A673 (cell line): ENCODE data around the gene ESPL1. TPM values are rescaled to one million over a fixed set of nuclear protein-coding genes. Genes with fewer than 3 reads are reported as not detected.
"Not testable (repeated sequence)": the region's sequence is repeated elsewhere in the genome, so short reads cannot be mapped to it uniquely, and the experiment has no call there.

Experiments
- BruUV-seq: library from RNA; stranded (reverse); fragments of 400-500 nt; replicated peaks from 2 replicates; lab custom pipeline; 2021; lab: Mats Ljungman, UMichigan
- CTCF ChIA-PET: fragments of 300-600 bp; sonication (Branson Sonifier 250); formaldehyde crosslinking; loops from one replicate; lab custom pipeline; 2022; ENCODE audit warnings: antibody characterized with exemption; lab: Charles Lee
- POLR2A ChIA-PET: fragments of 300-600 bp; sonication (Branson Sonifier 250); formaldehyde crosslinking; loops from one replicate; lab custom pipeline; 2022; ENCODE audit warnings: antibody characterized with exemption; ENCODE audit not compliant: low non-redundant PET; lab: Charles Lee
- DNase-seq: peaks from one replicate; pipeline ENCODE4 v3.0.0-alpha.2; 2015; ENCODE audit warnings: low spot score
- H3K27ac ChIP-seq: fragments of 200-600 bp; sonication (generic); 2 replicates; pipeline ENCODE4 v1.5.1; 2016; ENCODE audit warnings: mixed run types, low read depth, mild to moderate bottlenecking, mixed read lengths, antibody characterized with exemption, low read length; ENCODE audit not compliant: poor library complexity, severe bottlenecking
- H3K27me3 ChIP-seq: fragments of 200-600 bp; sonication (generic); replicated peaks from 2 replicates; pipeline ENCODE4 v1.6.1; 2017; ENCODE audit warnings: mixed run types, low read depth, mild to moderate bottlenecking, mixed read lengths, antibody characterized with exemption, low read length; ENCODE audit not compliant: insufficient read depth, poor library complexity
- H3K36me3 ChIP-seq: fragments of 200-600 bp; sonication (generic); 2 replicates; pipeline ENCODE4 v1.6.1; 2016; ENCODE audit warnings: mixed run types, mild to moderate bottlenecking, mixed read lengths, antibody characterized with exemption, low read length; ENCODE audit not compliant: insufficient read depth, poor library complexity, severe bottlenecking
- H3K4me1 ChIP-seq: fragments of 200-600 bp; sonication (generic); 2 replicates; pipeline ENCODE4 v1.6.1; 2017; ENCODE audit warnings: mixed run types, mild to moderate bottlenecking, mixed read lengths, antibody characterized with exemption, low read length; ENCODE audit not compliant: insufficient read depth, poor library complexity, severe bottlenecking
- H3K4me3 ChIP-seq: fragments of 200-600 bp; sonication (generic); 2 replicates; pipeline ENCODE4 v1.5.1; 2016; ENCODE audit warnings: low read depth, mixed run types, mild to moderate bottlenecking, mixed read lengths, low read length; ENCODE audit not compliant: poor library complexity, severe bottlenecking
- H3K9me3 ChIP-seq: fragments of 200-600 bp; sonication (generic); 2 replicates; pipeline ENCODE4 v1.6.1; 2016; ENCODE audit warnings: mixed run types, low read depth, mild to moderate bottlenecking, mixed read lengths, antibody characterized with exemption, low read length; ENCODE audit not compliant: poor library complexity, severe bottlenecking
- EZH2 ChIP-seq: fragments of 200-600 bp; sonication (generic); IDR thresholded peaks from 2 replicates; pipeline ENCODE4 v1.6.1; 2017; ENCODE audit warnings: borderline replicate concordance, low read depth, mild to moderate bottlenecking, mixed read lengths, antibody characterized with exemption, low read length; ENCODE audit not compliant: poor library complexity, severe bottlenecking
- intact Hi-C: fragments of 100-400 bp; cut with micrococcal nuclease; formaldehyde crosslinking; loops from one replicate; pipeline ENCODE4 v1.10.0; 2022; ENCODE audit not compliant: unreplicated experiment
- total RNA-seq: library from RNA; stranded (reverse); gene quantifications from 2 replicates; pipeline ENCODE4 v1.2.3, GENCODE V29; 2021
- TF ChIP-seq, protein P1 (sequence below): fragments of 300-800, 200-600 bp; sonication (generic); conservative IDR thresholded peaks from 2 replicates; pipeline ENCODE4 v1.5.1; 2017; ENCODE audit warnings: low read depth, mild to moderate bottlenecking, antibody characterized with exemption, low read length, moderate library complexity, mixed read lengths

ESPL1 gene
- total RNA-seq, 1 experiment from 2014 or later = 99.1 TPM

DNA sequence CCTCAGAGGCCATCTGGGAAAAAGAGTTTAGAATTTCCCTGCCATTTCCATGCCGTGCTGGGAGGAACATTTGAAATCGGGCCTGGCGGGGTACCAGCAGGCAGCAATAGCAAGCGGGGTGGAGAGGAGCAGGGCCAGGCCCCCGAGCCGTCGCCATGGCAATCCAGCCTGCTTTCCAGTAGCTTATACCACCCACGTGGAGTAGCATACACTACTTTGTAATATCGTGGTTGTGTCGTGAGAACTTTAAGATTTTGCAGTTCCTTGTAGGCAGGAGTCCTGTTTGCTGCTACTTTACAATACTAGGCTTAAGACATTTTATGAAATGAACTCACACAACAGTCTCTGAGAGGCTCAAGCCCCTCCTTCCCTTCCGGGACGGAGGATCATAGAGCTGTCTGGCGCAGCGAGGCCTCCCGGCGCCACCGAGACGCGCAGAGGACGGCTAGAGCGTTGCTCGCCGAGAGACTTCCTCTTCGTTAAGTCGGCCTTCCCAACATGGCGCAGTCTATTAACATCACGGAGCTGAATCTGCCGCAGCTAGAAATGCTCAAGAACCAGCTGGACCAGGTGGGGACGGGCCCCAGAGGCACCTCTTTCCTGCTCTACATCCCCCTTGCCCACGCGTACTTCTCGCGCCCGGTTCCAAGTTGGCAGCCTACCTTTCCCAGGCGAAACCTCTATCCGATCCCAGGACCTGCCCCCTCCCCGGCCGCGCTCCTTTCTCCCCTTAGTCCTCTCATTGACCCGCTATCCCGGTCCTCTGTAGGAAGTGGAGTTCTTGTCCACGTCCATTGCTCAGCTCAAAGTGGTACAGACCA is 27.2 kb downstream of the ESPL1 start, which contains the start of gene PFDN5:
Gene PFDN5, plus strand, starts transcription at position 473 of the 821 bp plus-strand sequence. Its CDS starts 26 bp downstream, at position 499.
- H3K36me3 ChIP-seq = peaks cover 54% of the 10 kb centered on the region
- CTCF ChIA-PET = interaction anchor here (0.6 to 1.2 kb wide), 3 partner anchors 26 to 216 kb away, joined by 6 to 9 read pairs (median 8); partner anchors contain the start of genes AAAS and SPRYD3
- H3K4me3 ChIP-seq = peak within 1 kb of the TSS; percentile 57
- POLR2A ChIA-PET = interaction anchor here (0.6 kb wide), 1 partner anchor 16 kb away, joined by 4 read pairs; no protein-coding TSS in a partner anchor
- no TSS peak for BruUV-seq
- H3K27me3 ChIP-seq = no peaks in the 10 kb centered on the region
- intact Hi-C loops = no loop called here
- H3K4me1 ChIP-seq = peaks cover 13% of the 10 kb centered on the region
- no peak for TF ChIP-seq EZH2
- TF ChIP-seq, protein P1, sequence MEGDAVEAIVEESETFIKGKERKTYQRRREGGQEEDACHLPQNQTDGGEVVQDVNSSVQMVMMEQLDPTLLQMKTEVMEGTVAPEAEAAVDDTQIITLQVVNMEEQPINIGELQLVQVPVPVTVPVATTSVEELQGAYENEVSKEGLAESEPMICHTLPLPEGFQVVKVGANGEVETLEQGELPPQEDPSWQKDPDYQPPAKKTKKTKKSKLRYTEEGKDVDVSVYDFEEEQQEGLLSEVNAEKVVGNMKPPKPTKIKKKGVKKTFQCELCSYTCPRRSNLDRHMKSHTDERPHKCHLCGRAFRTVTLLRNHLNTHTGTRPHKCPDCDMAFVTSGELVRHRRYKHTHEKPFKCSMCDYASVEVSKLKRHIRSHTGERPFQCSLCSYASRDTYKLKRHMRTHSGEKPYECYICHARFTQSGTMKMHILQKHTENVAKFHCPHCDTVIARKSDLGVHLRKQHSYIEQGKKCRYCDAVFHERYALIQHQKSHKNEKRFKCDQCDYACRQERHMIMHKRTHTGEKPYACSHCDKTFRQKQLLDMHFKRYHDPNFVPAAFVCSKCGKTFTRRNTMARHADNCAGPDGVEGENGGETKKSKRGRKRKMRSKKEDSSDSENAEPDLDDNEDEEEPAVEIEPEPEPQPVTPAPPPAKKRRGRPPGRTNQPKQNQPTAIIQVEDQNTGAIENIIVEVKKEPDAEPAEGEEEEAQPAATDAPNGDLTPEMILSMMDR = no peak
- peak within 1 kb of the TSS; percentile 50 for H3K27ac ChIP-seq
- no peaks in the 10 kb centered on the region for H3K9me3 ChIP-seq
- DNase-seq = peak; percentile 93

DNA sequence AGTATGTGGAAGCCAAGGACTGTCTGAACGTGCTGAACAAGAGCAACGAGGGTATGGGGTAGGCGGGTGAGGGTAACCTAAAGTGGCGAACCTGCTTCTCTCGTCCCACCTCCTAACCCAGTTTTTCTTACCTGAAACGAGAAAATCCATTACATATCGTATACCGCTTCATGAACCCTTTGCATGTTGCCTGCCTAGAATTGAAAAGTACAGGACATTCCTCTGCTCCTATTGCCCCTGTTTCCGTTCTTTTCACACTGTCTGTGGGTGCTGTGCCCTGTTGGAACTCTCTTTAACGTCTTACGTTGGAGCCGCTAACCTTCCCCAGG is 27.8 kb downstream of the ESPL1 start:
- peaks cover 48% of the 10 kb centered on the region for H3K36me3 ChIP-seq
- intact Hi-C loops = no loop called here
- peak overlapping the region; percentile 50 for H3K27ac ChIP-seq
- H3K9me3 ChIP-seq = no peaks in the 10 kb centered on the region
- TSS peak; percentile 49 for BruUV-seq
- DNase-seq = no peak
- no peak for TF ChIP-seq EZH2
- TF ChIP-seq, protein P1 = no peak
- POLR2A ChIA-PET = no interaction called here
- H3K27me3 ChIP-seq = no peaks in the 10 kb centered on the region
- peaks cover 13% of the 10 kb centered on the region for H3K4me1 ChIP-seq
- H3K4me3 ChIP-seq = peak overlapping the region; percentile 57
- CTCF ChIA-PET = interaction anchor here (0.9 to 1.2 kb wide), 2 partner anchors 26 to 82 kb away, joined by 8 to 9 read pairs; partner anchors contain the start of gene AAAS

DNA sequence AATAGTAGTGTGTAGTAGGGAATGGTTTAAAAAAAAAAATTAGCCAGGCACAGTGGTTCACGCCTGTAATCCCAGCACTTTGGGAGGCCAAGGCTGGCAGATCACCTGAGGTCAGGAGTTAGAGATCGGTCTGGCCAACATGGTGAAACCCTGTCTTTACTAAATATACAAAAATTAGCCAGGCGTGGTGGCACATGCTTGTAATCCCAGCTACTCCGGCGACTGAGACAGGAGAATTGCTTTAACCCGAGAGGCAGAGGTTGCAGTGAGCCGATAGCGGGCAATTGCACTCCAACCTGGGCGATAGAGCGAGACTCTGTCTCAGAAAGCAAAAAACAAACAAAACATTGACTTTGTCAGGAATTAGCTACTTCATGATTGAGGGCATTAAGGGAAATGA is 29.0 kb downstream of the ESPL1 start:
- H3K27me3 ChIP-seq, DNase-seq, H3K27ac ChIP-seq, BruUV-seq, H3K9me3 ChIP-seq, intact Hi-C loops, H3K4me3 ChIP-seq, CTCF ChIA-PET: not testable (repeated sequence)
- POLR2A ChIA-PET = interaction anchor here (0.6 kb wide), 1 partner anchor 800 kb away, joined by 5 read pairs; no protein-coding TSS in a partner anchor
- Histone ChIP-seq H3K4me1 (peaks cover 13% of the 10 kb centered on the region), H3K36me3 (peaks cover 44% of the 10 kb centered on the region)
